H1 (cell line): ENCODE results near the gene AK5. TPM values are rescaled to one million over a fixed set of nuclear protein-coding genes. Genes with fewer than 3 reads are reported as not detected.

Source experiments
- CTCF ChIA-PET: fragments of 300-600 bp; sonication (Branson Sonifier 250); formaldehyde crosslinking; loops from one replicate; lab custom pipeline; 2021; ENCODE audit not compliant: partially characterized antibody; lab: Charles Lee
- POLR2A ChIA-PET: fragments of 300-600 bp; sonication (Branson Sonifier 250); formaldehyde crosslinking; loops from one replicate; lab custom pipeline; 2021; ENCODE audit warnings: inconsistent platforms; ENCODE audit not compliant: partially characterized antibody; lab: Charles Lee
- DNase-seq, 2 experiments: peaks; one replicate each; pipeline versions ENCODE4 v3.0.0 to v3.0.0-alpha.2; 2010 to 2022; ENCODE audit warnings: low spot score in 2 of 2, low read depth in 1 of 2, mixed read lengths in 1 of 2
- FAIRE-seq: peaks from 2 replicates; lab custom pipeline; 2011; peaks lifted over from hg19 to GRCh38; lab: Jason Lieb, UNC
- H2AFZ ChIP-seq: 2 replicates; pipeline ENCODE4 v1.8.1; 2012; ENCODE audit warnings: low read length, inconsistent platforms
- H2AK5ac ChIP-seq: 2 replicates; pipeline ENCODE4 v1.6.1; 2013; ENCODE audit warnings: low read depth, low read length
- H2BK120ac ChIP-seq: replicated peaks from 2 replicates; pipeline ENCODE3; 2013; ENCODE audit warnings: low read depth, low read length, inconsistent platforms
- H2BK12ac ChIP-seq: 2 replicates; pipeline ENCODE4 v1.6.1; 2013; ENCODE audit warnings: low read depth, low read length
- H2BK15ac ChIP-seq: 2 replicates; pipeline ENCODE4 v1.6.1; 2013; ENCODE audit warnings: low read length
- H2BK20ac ChIP-seq: 2 replicates; pipeline ENCODE4 v1.6.1; 2013; ENCODE audit warnings: low read length
- H2BK5ac ChIP-seq: 2 replicates; pipeline ENCODE4 v1.6.1; 2013; ENCODE audit warnings: low read depth, low read length
- H3K14ac ChIP-seq: 2 replicates; pipeline ENCODE4 v1.6.1; 2013; ENCODE audit warnings: inconsistent platforms; ENCODE audit not compliant: insufficient read length
- H3K18ac ChIP-seq: 2 replicates; pipeline ENCODE4 v1.6.1; 2013; ENCODE audit warnings: low read length; ENCODE audit errors: extremely low read depth
- H3K23ac ChIP-seq: 2 replicates; pipeline ENCODE4 v1.6.1; 2013; ENCODE audit warnings: inconsistent platforms; ENCODE audit not compliant: insufficient read length
- H3K23me2 ChIP-seq: 2 replicates; pipeline ENCODE4 v1.6.1; 2013; ENCODE audit warnings: low read depth, low read length
- H3K27ac ChIP-seq: 2 replicates; pipeline ENCODE4 v1.6.1; 2011; ENCODE audit warnings: low read depth, low read length, inconsistent platforms
- H3K27me3 ChIP-seq, 4 experiments: replicated peaks in 1 of 4; 1 replicate in 1 of 4; 2 replicates in 3 of 4; pipeline versions ENCODE4 v1.6.1 to v1.8.1; 2011 to 2013; ENCODE audit warnings: low read length in 3 of 4, mild to moderate bottlenecking in 3 of 4, inconsistent platforms in 2 of 4, mixed read lengths in 2 of 4, moderate library complexity in 1 of 4; ENCODE audit not compliant: control insufficient read depth in 3 of 4, insufficient read depth in 3 of 4; ENCODE audit errors: extremely low read depth in 1 of 4
- H3K36me3 ChIP-seq, 4 experiments: 2 replicates each; pipeline versions ENCODE4 v1.6.1 to v1.8.1; 2011 to 2013; ENCODE audit warnings: mild to moderate bottlenecking in 4 of 4, low read length in 3 of 4, moderate library complexity in 2 of 4, control low read depth in 1 of 4, inconsistent platforms in 1 of 4; ENCODE audit not compliant: insufficient read depth in 4 of 4, control insufficient read depth in 2 of 4
- H3K4ac ChIP-seq: replicated peaks from 2 replicates; pipeline ENCODE3; 2013; ENCODE audit warnings: low read length, low read depth, mixed read lengths, inconsistent platforms; ENCODE audit not compliant: insufficient read length
- H3K4me1 ChIP-seq, 4 experiments: replicated peaks in 1 of 4; 1 replicate in 1 of 4; 2 replicates in 3 of 4; pipeline versions ENCODE4 v1.6.1 to v1.8.1; 2011 to 2013; ENCODE audit warnings: low read length in 3 of 4, inconsistent platforms in 2 of 4, mixed read lengths in 1 of 4; ENCODE audit not compliant: insufficient read depth in 4 of 4, control insufficient read depth in 3 of 4
- H3K4me2 ChIP-seq, 2 experiments: 2 replicates each; pipeline versions ENCODE4 v1.6.1 to v1.8.1; 2011 to 2013; ENCODE audit warnings: low read depth in 2 of 2, low read length in 2 of 2, control low read depth in 1 of 2, inconsistent platforms in 1 of 2, mild to moderate bottlenecking in 1 of 2; ENCODE audit not compliant: insufficient read depth in 1 of 2
- H3K4me3 ChIP-seq, 4 experiments: fragments of 200-600, 300-600 bp in 1 of 4; sonication (generic), shearing (Covaris generic), sonication (Bioruptor Twin) in 1 of 4; 2 replicates each; pipeline versions ENCODE4 v1.5.1 to v1.8.1; 2011 to 2016; ENCODE audit warnings: low read length in 4 of 4, low read depth in 3 of 4, control low read depth in 2 of 4, inconsistent platforms in 2 of 4, mild to moderate bottlenecking in 2 of 4, mixed read lengths in 1 of 4, moderate library complexity in 1 of 4; ENCODE audit not compliant: insufficient read depth in 2 of 4; ENCODE audit errors: extremely low read depth in 1 of 4
- H3K56ac ChIP-seq: replicated peaks from 2 replicates; pipeline ENCODE3; 2013; ENCODE audit warnings: low read depth, mild to moderate bottlenecking, mixed read lengths, low read length, inconsistent platforms; ENCODE audit not compliant: insufficient read length
- H3K79me1 ChIP-seq: 2 replicates; pipeline ENCODE4 v1.6.1; 2013; ENCODE audit warnings: low read depth, low read length, control low read depth
- H3K79me2 ChIP-seq, 2 experiments: 2 replicates each; pipeline versions ENCODE4 v1.6.1 to v1.8.1; 2012 to 2013; ENCODE audit warnings: low read length in 2 of 2, mild to moderate bottlenecking in 2 of 2, inconsistent platforms in 1 of 2; ENCODE audit not compliant: insufficient read depth in 2 of 2, control insufficient read depth in 1 of 2
- H3K9ac ChIP-seq, 4 experiments: replicated peaks in 1 of 4; 1 replicate in 1 of 4; 2 replicates in 3 of 4; pipeline versions ENCODE4 v1.6.1 to v1.8.1; 2011 to 2013; ENCODE audit warnings: low read depth in 3 of 4, low read length in 3 of 4, control low read depth in 2 of 4, mild to moderate bottlenecking in 2 of 4, moderate library complexity in 2 of 4, inconsistent platforms in 1 of 4; ENCODE audit errors: extremely low read depth in 1 of 4
- H3K9me3 ChIP-seq, 2 experiments: 2 replicates each; pipeline versions ENCODE4 v1.6.1 to v1.8.1; 2012 to 2013; ENCODE audit warnings: mild to moderate bottlenecking in 2 of 2, moderate library complexity in 2 of 2, control low read depth in 1 of 2, inconsistent platforms in 1 of 2, low read depth in 1 of 2, low read length in 1 of 2, mixed read lengths in 1 of 2; ENCODE audit not compliant: insufficient read depth in 2 of 2
- H4K20me1 ChIP-seq, 2 experiments: replicated peaks in 1 of 2; 2 replicates each; pipeline versions ENCODE3 to v1.8.1; 2011 to 2013; ENCODE audit warnings: inconsistent platforms in 2 of 2, low read length in 2 of 2, mild to moderate bottlenecking in 1 of 2; ENCODE audit not compliant: insufficient read depth in 2 of 2, control insufficient read depth in 1 of 2
- H4K5ac ChIP-seq: 2 replicates; pipeline ENCODE4 v1.6.1; 2013; ENCODE audit warnings: low read length, low read depth, mixed read lengths, inconsistent platforms; ENCODE audit not compliant: insufficient read length
- H4K8ac ChIP-seq: 2 replicates; pipeline ENCODE4 v1.8.0; 2013; ENCODE audit warnings: mild to moderate bottlenecking, moderate library complexity, low read length, inconsistent platforms; ENCODE audit not compliant: insufficient read depth; ENCODE audit errors: extremely low read depth
- H4K91ac ChIP-seq: replicated peaks from 2 replicates; pipeline ENCODE3; 2013; ENCODE audit warnings: low read length, mixed read lengths, inconsistent platforms; ENCODE audit not compliant: insufficient read length
- HDAC6 ChIP-seq: IDR thresholded peaks from one replicate; pipeline ENCODE4 v1.7.1; 2012; ENCODE audit warnings: low read depth, mild to moderate bottlenecking, inconsistent platforms, low read length, moderate library complexity
- POLR2AphosphoS5 ChIP-seq: IDR thresholded peaks from 2 replicates; pipeline ENCODE4 v1.6.1; 2011; ENCODE audit warnings: low read depth, low read length
- RNF2 ChIP-seq: fragments of 200-900, 300-1000 bp; sonication (generic); IDR thresholded peaks from 2 replicates; pipeline ENCODE4 v1.7.1; 2016; ENCODE audit warnings: borderline replicate concordance, low read depth, mild to moderate bottlenecking, antibody characterized with exemption, low read length; ENCODE audit not compliant: poor library complexity, severe bottlenecking; ENCODE audit errors: missing control alignments
- WGBS, 2 experiments: shearing (Covaris generic) in 1 of 2; methylation state at CpG; one replicate each; pipeline versions ENCODE4 v1.1.6 to v1.1.7; 2013 to 2015; ENCODE audit warnings: low lambda C conversion rate in 2 of 2, mixed read lengths in 2 of 2, inconsistent platforms in 1 of 2, low coverage in 1 of 2, missing lambda C conversion rate in 1 of 2; ENCODE audit not compliant: insufficient replicate concordance in 2 of 2, insufficient coverage in 1 of 2, insufficient read length in 1 of 2; ENCODE audit errors: extremely low coverage in 1 of 2, missing lambda C conversion rate in 1 of 2; 5-methylcytosine and 5-hydroxymethylcytosine counted together
- polyA plus RNA-seq, 7 experiments: library from polyadenylated mRNA; depleted of rRNA in 3 of 7; stranded (reverse) in 5 of 7; unstranded in 2 of 7; fragments of >200 nt in 5 of 7; fragments of 200-250 nt in 2 of 7; gene quantifications; 1 replicate in 5 of 7; 2 replicates in 1 of 7; 4 replicates in 1 of 7; pipeline versions ENCODE4 v1.2.1 to v1.2.3, GENCODE V29; 2011 to 2013; ENCODE audit warnings: missing spikeins in 2 of 7, mixed read lengths in 2 of 7
- total RNA-seq: library from RNA; stranded (reverse); fragmentation: NEBNext Ultra II Directional; extraction: Animal tissue kit (Norgen Biotek cat#: 25700); gene quantifications from 2 replicates; pipeline ENCODE4 v1.2.1, GENCODE V29; 2021

The AK5 gene
- total and polyA plus RNA-seq, 2 of the 8 experiments (the other 6 are each of a cell fraction or from before 2014, with no cell fraction given): 2.0 to 7.1 TPM

- H2BK20ac ChIP-seq: no peak overlapping the region
- no peaks in the 10 kb centered on the region for H3K9me3 ChIP-seq
- no peak overlapping the region for H4K91ac ChIP-seq
- no peaks in the 10 kb centered on the region for H3K36me3 ChIP-seq
- no peaks in the 10 kb centered on the region for H3K79me2 ChIP-seq
- H3K56ac ChIP-seq: no peak overlapping the region
- no peak overlapping the region for H2BK15ac ChIP-seq
- no peak overlapping the region for H3K14ac ChIP-seq
- no peak overlapping the region for H3K18ac ChIP-seq
- no peak overlapping the region for H3K4ac ChIP-seq
- ChIA-PET CTCF (interaction anchor here (0.5 to 2.3 kb wide), 5 partner anchors 10 to 402 kb away, joined by 3 to 7 read pairs (median 3); no protein-coding TSS in a partner anchor), POLR2A (interaction anchor here (1.0 kb wide), 2 partner anchors 12 to 24 kb away, joined by 3 to 4 read pairs; no protein-coding TSS in a partner anchor)
- H3K23ac ChIP-seq: no peak overlapping the region
- H2BK12ac ChIP-seq: no peak overlapping the region
- H3K4me1 ChIP-seq: no peaks in the 10 kb centered on the region
- no peak overlapping the region for H3K4me2 ChIP-seq
- TF ChIP-seq RNF2: no peak
- TF ChIP-seq POLR2AphosphoS5: no peak
- TF ChIP-seq HDAC6: no peak
- no peak for DNase-seq
- H3K79me1 ChIP-seq: no peaks in the 10 kb centered on the region; the same call in 1 of the 2 replicates
- FAIRE-seq: no peak
- H2AK5ac ChIP-seq: no peak overlapping the region
- H3K9ac ChIP-seq: no peak overlapping the region
- no peak overlapping the region for H4K8ac ChIP-seq
- H2BK120ac ChIP-seq: no peak overlapping the region
- no peaks in the 10 kb centered on the region for H3K23me2 ChIP-seq
- WGBS, 2 experiments: 97% methylated on average over 5 of the region's 5 CpGs; no CpG with 5 or more reads in 1 of the 2 experiments
- H2BK5ac ChIP-seq: no peak overlapping the region
- H3K27me3 ChIP-seq: no peaks in the 10 kb centered on the region
- H2AFZ ChIP-seq: no peak overlapping the region
- H3K4me3 ChIP-seq: no peak overlapping the region
- H4K20me1 ChIP-seq: peaks cover 0 to 2% of the 10 kb centered on the region in 2 experiments
- H4K5ac ChIP-seq: no peak overlapping the region
- no peak overlapping the region for H3K27ac ChIP-seq
These were observed 307.4 kb downstream of the AK5 start for GRCh38 chr1:77589231-77589630.
